HCT116 (cell line): ENCODE results near the gene GSTA3.

Source experiments
- ATF3 ChIP-seq: IDR thresholded peaks from 2 replicates; pipeline ENCODE4 v1.6.1; 2012
- CTCF ChIP-seq, 3 experiments: fragments of 200-600 bp in 1 of 3; sonication (generic) in 1 of 3; IDR thresholded peaks in 2 of 3; conservative IDR thresholded peaks in 1 of 3; 2 replicates each; pipeline ENCODE4 v1.5.1; 2012 to 2017; ENCODE audit warnings: low read depth in 2 of 3, low read length in 2 of 3, antibody characterized with exemption in 1 of 3, borderline replicate concordance in 1 of 3, control low read depth in 1 of 3, mild to moderate bottlenecking in 1 of 3, mixed read lengths in 1 of 3, mixed run types in 1 of 3, moderate library complexity in 1 of 3; ENCODE audit not compliant: insufficient read depth in 1 of 3
- EGR1 ChIP-seq: IDR thresholded peaks from 2 replicates; pipeline ENCODE4 v1.6.1; 2012; ENCODE audit warnings: low read depth
- EZH2 ChIP-seq: fragments of 200-600 bp; sonication (generic); IDR thresholded peaks from 2 replicates; pipeline ENCODE4 v1.6.1; 2017; ENCODE audit warnings: antibody characterized with exemption, mixed run types
- EZH2phosphoT487 ChIP-seq: fragments of 200-600 bp; IDR thresholded peaks from 2 replicates; pipeline ENCODE4 v1.6.1; 2018; ENCODE audit warnings: antibody characterized with exemption, borderline replicate concordance
- JUND ChIP-seq: IDR thresholded peaks from 2 replicates; pipeline ENCODE4 v1.6.1; 2012
- MAX ChIP-seq: IDR thresholded peaks from 2 replicates; pipeline ENCODE4 v1.6.1; 2012
- POLR2A ChIP-seq: IDR thresholded peaks from 2 replicates; pipeline ENCODE4 v1.7.0; 2011; ENCODE audit warnings: borderline replicate concordance; ENCODE audit not compliant: insufficient read depth, insufficient read length; ENCODE audit errors: extremely low read depth
- POLR2AphosphoS5 ChIP-seq: IDR thresholded peaks from 2 replicates; pipeline ENCODE4 v1.6.1; 2011; ENCODE audit warnings: mild to moderate bottlenecking, low read depth, low read length, moderate library complexity
- RAD21 ChIP-seq: IDR thresholded peaks from 2 replicates; pipeline ENCODE4 v1.6.1; 2012; ENCODE audit warnings: low read depth, mild to moderate bottlenecking
- SP1 ChIP-seq: IDR thresholded peaks from 2 replicates; pipeline ENCODE4 v1.6.1; 2012; ENCODE audit warnings: low read depth
- SRF ChIP-seq: IDR thresholded peaks from 2 replicates; pipeline ENCODE4 v1.6.1; 2012; ENCODE audit warnings: low read depth
- YY1 ChIP-seq: IDR thresholded peaks from 2 replicates; pipeline ENCODE4 v1.6.1; 2011; ENCODE audit warnings: low read length, low read depth, moderate library complexity, mild to moderate bottlenecking; ENCODE audit not compliant: insufficient replicate concordance; ENCODE audit errors: extremely low read depth

- TF ChIP-seq CTCF (IDR thresholded peaks at IDR 0.05 in 2 of 3, conservative IDR thresholded peaks at IDR 0.05 in 1 of 3; ENCODE audit: borderline replicate concordance in 1 of 3, insufficient read depth in 1 of 3, low read depth in 2 of 3, low read length in 2 of 3) (no peak), YY1 (no peak), EZH2phosphoT487 (no peak), EGR1 (no peak), POLR2AphosphoS5 (no peak), SP1 (no peak), EZH2 (no peak), MAX (no peak), JUND (no peak), POLR2A (no peak), ATF3 (no peak), RAD21 (no peak), SRF (no peak)
Measured at GRCh38 chr6:52927451-52927850, 18.0 kb upstream of the GSTA3 start.
